GM12875 (cell line): Measurements from ENCODE around the gene ZKSCAN1.

Experiments used
- H3K4me3 ChIP-seq: one replicate; pipeline ENCODE4 v1.5.1; 2011; ENCODE audit warnings: low read depth, low read length, control low read depth
- CTCF ChIP-seq: IDR thresholded peaks from 2 replicates; pipeline ENCODE4 v1.5.1; 2011; ENCODE audit warnings: low read depth, mild to moderate bottlenecking, control low read depth, inconsistent platforms, low read length, moderate library complexity, borderline replicate concordance; ENCODE audit not compliant: insufficient read depth

ZKSCAN1 gene

DNA sequence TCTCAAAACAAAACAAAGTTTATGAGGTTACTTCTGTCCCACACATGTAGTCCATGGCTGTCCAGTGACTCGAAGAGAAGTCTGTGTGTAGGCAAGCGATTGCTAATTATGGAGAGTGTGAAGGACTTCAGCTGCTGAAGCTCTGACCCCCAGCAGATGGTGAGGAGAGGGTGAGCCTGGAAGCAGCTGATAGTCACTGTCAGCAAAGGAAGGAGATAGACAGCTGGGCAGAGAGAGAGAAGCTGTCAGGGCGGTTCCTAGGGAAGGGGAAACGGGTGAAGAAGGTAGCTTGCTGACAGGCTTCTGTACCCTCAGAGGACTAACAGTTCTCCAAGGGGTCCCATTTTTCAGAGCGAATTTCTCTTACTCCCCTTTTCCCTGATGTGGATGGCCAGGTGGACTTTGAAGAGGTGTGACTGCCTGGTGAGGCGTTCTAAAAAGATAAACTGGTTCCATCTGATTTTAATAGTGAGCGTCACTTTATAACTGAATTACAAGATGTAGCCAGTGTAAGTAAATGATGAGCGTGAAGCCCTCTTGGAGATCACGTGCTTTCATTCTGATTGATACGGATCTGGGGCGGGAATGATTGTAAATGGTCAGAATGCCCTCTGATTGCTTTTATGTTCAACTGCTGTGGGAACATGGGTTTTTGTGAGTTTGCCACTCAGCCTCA is 46.3 kb downstream of the ZKSCAN1 start:
- no peak overlapping the region for H3K4me3 ChIP-seq
- TF ChIP-seq CTCF, result no peak

DNA sequence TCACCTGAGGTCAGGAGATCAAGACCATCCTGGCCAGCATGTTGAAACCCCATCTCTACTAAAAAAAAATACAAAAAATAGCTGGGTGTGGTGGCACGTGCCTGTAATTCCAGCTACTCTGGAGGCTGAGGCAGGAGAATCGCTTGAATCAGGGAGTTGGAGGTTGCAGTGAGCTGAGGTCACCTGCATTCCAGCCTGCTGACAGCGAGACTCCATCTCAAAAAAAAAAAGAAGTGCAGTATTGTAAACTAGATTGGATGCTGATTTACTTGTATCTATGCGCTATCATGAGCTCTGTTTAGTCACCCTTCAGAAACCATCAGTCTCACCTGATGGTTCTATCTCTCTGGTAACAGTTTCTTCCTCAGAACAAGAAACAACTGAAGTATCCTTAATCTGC is 48.0 kb downstream of the ZKSCAN1 start:
- no peak overlapping the region for H3K4me3 ChIP-seq
- TF ChIP-seq CTCF, result no peak

DNA sequence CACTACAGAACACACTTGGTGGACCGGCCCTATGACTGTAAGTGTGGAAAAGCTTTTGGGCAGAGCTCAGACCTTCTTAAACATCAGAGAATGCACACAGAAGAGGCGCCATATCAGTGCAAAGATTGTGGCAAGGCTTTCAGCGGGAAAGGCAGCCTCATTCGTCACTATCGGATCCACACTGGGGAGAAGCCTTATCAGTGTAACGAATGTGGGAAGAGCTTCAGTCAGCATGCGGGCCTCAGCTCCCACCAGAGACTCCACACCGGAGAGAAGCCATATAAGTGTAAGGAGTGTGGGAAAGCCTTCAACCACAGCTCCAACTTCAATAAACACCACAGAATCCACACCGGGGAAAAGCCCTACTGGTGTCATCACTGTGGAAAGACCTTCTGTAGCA is 48.8 kb downstream of the ZKSCAN1 start:
- no peak overlapping the region for H3K4me3 ChIP-seq
- no peak for TF ChIP-seq CTCF

DNA sequence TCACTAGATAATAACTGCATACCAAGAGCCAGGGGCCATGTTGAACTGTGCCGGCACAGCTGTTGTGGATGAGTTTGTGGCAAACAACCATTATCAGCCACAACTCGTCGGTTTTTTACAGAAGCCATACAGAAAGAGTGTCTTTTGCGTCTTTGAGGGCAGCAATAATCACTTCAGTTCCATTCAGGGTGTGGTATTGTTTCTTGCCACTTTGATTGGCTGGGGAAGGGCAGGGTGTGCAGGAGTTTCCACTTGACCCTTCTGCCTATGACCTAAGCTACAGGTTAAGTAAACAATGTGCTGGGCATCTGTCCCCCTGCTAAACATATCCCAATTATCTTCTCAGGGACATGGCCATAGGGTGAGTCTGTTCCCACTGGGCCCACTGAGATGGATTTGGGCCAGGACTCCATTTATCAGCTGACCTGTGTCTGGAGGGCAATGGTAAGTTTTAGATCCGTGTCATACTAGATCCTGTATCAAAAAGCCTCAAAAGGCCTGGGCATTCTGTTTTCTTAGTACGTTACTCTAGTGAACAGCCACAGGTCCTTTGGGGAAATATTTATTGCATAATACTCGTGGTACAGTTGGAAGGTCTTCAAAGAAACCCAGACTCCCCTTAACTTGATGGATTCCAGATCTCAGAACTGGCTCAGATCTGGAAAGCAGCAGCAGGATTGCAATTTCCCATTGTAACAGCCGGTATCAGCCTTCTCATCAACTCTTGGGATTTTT is 50.2 kb downstream of the ZKSCAN1 start:
- TF ChIP-seq CTCF, result no peak

DNA sequence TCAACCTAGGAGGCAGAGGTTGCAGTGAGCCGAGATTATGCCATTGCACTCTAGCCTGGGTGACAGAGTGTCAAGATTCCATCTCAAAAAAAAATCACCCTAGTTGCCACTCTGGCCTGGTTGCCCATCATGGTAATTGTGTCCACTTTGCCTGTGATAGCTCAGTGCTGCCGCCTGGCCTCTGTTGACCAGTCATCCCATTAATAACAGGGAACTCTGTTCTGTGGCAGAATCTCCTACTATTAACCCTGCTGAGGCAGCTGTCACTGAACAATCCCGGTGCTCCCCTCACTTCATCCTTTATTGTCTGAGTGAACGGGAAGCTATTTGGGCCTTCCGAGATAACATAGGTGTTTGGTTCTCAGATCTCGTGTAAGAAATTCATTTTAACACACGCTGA is 51.6 kb downstream of the ZKSCAN1 start:
- TF ChIP-seq CTCF, result no peak
- no peak overlapping the region for H3K4me3 ChIP-seq

More for the DNA sequence above, 50.2 kb downstream of the ZKSCAN1 start:
- H3K4me3 ChIP-seq, result no peak overlapping the region

- no peak overlapping the region for H3K4me3 ChIP-seq
- no peak for TF ChIP-seq CTCF
Measured at GRCh38 chr7:100069991-100070390, 54.6 kb downstream of the ZKSCAN1 start.

GRCh38 chr7:100071018-100071723 is 55.8 kb downstream of the ZKSCAN1 start:
- H3K4me3 ChIP-seq, result no peak overlapping the region
- TF ChIP-seq CTCF, result no peak
